SHP77 (cell line): Measurements from ENCODE around the gene XXYLT1.
"Not testable (repeated sequence)": the region's sequence is repeated elsewhere in the genome, so short reads cannot be mapped to it uniquely, and the experiment has no call there.

Source experiments
- DNase-seq, 2 experiments: peaks; one replicate each; lab custom pipeline; 2025; lab: John Stamatoyannopoulos, UW

XXYLT1 gene

GRCh38 chr3:195042743-195043606 is 228.0 kb downstream of the XXYLT1 start:
- DNase-seq = no peak

GRCh38 chr3:195041871-195042742 is 228.9 kb downstream of the XXYLT1 start:
- no peak for DNase-seq

DNA sequence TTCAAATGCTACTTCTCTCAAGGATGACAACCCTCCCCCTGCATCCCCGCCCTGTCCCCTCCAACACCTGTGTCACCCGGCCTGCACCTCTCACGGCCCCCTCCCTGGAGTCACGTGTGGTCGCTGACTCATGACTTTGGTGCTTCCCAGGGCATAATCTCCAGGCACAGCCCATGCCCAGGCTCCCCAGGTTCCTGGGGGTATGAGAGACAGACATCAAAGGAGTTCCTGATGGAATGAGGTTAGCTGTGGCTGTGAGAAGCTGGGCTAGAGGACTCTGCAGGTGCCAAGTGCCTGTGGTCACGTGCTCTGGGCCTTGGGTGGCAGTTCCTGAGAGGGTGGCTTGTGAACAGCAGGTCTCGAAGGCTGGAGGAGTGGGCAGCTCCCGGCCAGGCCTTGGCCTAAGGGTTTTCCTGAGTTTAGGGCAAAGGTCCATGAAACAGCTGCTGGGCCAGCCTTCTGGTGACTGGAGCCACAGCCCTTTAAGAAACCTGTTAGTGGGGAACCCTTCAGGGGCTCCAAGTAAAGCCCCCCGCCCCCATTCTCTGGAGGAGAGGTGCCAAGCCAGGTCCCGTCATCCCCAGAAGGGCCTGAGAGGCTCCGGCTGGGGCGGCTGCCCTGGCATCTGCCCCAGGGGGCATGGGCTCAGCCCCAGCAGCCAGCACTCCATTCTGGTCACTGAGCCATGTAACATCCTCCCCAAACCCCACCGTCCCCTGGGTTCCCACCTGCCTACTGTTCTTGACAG is 230.0 kb downstream of the XXYLT1 start:
- no peak for DNase-seq

DNA sequence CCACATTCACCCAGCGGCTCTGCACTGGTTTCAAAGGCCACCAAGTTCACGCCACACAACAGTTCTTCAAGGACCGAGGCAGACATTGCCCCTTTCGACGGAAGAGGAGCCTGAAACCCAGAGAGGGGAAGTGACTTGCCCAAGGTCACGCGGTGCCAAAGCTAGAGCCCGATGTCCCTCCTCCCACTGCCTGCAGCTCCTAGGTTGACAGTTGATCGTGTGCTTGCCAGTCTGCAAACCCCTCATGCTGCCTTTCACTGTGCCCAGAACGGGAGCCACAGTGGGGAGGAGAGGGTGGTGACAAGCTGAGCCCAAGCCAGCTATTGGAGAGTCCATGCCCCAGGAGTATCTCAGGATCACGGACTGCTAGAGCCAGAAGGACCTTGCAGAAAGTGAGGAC is 230.9 kb downstream of the XXYLT1 start:
- no peak for DNase-seq

GRCh38 chr3:195039180-195039843 is 231.6 kb downstream of the XXYLT1 start:
- DNase-seq = no peak

DNA sequence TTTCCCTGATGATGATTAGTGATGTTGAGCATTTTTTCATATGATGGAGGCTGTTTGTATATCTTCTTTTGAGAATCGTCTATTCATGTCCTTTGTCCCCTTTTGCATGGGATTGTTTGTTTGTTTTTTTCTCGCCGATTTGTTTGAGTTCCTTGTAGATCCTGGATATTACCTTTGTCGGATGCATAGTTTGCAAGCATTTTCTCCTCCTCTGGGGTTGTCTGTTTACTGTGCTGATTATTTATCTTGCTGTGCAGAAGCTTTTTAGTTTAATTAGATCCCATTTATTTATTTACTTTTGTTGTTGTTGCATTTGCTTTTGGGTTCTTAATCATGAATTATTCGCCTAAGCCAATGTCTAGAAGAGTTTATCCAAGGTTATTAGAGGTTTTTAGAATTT is 232.8 kb downstream of the XXYLT1 start:
- no peak for DNase-seq

DNA sequence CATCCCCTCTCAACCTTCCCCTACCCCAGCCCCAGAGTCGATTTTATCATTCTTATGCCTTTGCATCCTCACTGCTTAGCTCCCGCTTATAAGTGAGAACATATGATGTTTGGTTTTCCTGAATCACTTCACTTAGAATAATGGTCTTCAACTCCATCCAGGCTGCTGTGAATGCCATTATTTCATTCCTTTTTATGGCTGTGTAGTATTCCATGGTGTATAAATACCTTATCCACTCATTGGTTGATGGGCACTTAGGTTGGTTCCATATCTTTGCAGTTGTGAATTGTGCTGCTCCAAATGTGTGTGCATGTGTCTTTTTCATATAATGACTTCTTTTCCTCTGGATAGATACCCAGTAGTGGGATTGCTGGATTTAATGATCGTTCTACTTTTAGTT is 233.4 kb downstream of the XXYLT1 start:
- not testable (repeated sequence) for DNase-seq

- DNase-seq = no peak
Observed at GRCh38 chr3:195036974-195037373, 234.0 kb downstream of the XXYLT1 start.

DNA sequence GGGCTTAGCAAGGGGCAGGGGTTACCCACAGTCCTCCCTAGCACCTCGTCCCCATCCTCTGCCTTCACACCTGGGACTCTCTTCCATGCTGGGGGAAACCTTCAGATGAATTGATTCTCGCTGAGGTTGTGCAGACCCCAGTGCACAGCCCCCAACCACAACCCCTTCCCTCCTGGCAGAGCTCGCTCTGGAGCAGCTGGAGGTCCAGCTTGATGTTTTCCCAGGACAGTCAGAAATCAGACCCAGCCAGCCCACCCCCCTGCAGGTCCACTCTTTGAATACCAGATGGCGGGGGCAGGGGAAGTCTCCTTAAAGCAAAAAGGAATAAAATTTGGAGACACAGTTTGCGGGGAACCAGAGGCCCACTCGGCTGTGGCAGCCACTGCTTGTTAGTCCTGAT is 234.4 kb downstream of the XXYLT1 start:
- no peak for DNase-seq

- no peak for DNase-seq
Observed at GRCh38 chr3:195036203-195036505, 234.8 kb downstream of the XXYLT1 start.

GRCh38 chr3:195035345-195036202 is 235.4 kb downstream of the XXYLT1 start:
- no peak for DNase-seq

DNA sequence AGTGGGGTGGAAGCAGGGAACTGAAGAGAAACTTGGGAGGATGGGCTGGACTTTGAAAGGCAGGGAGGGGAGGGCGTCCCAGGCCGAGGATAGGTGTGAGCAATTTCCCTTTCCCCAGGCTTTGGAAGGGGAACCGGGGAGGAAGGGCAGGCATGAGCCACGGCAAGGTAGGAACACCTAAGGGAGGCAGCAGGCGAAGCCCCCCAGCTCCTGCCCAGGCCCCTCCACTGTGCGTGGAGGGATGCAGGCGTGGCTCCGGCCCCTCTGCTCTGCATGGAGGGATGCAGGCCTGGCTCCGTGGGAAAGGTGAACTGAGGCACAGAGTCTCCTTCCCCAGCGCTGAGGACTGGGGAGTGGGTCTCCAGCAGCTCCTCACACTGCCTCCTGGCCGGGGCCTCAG is 236.4 kb downstream of the XXYLT1 start:
- no peak for DNase-seq

- DNase-seq = no peak
Observed at GRCh38 chr3:195034101-195034500, 236.9 kb downstream of the XXYLT1 start.

- peak in 1 of 2 experiments; percentile 20 for DNase-seq
Observed at GRCh38 chr3:195033531-195034091, 237.3 kb downstream of the XXYLT1 start.

DNA sequence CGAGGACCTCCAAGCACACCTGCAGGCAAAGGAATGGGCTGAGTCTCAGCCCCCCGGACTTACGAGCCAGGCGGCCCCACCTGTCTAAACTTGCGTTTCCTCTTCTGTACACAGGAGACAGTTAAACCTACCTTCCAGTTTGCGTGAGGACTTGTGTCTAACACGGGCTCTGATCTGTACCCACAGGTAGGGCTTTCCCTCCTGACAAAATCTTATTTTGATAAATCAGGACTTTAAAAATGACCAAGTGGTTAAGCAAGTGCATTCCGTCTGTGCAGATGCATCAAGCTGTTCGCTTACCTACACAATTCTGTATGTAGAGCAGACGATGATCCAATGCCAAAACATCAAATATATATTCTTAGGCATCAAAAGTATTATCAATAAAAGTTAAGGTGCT is 238.0 kb downstream of the XXYLT1 start:
- no peak for DNase-seq

DNA sequence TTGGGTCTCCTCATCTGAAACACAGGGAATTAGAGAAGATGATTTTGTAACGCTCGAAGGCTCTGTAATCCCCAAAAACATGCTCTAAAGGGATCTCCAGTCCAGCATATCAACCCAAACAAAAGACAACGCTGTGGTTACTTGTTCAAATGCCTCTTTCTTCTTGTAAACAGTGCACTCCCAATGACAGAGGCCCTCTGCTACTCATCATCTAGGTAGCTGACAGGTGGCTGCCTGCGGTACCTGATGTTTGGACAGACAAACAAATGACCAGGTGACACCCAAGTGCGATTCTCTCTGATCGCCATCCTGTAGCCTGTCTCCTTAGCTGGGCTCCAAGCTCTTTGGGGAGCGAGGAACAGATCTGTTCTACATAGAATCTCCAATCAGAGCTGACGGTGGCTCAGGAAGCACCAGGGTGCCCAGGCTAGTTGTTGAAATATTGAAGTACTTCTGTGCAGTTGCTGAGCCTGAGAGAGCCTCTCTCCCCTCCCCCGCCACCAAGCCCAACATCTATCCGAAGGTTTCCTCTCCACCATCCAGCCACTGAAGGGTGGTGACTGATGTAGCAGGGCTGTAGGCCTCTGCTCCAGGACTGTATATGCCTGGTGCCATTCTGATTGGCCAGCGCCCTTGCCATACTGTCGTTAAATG is 238.7 kb downstream of the XXYLT1 start:
- DNase-seq = no peak

GRCh38 chr3:195031574-195032003 is 239.4 kb downstream of the XXYLT1 start:
- DNase-seq = no peak

DNA sequence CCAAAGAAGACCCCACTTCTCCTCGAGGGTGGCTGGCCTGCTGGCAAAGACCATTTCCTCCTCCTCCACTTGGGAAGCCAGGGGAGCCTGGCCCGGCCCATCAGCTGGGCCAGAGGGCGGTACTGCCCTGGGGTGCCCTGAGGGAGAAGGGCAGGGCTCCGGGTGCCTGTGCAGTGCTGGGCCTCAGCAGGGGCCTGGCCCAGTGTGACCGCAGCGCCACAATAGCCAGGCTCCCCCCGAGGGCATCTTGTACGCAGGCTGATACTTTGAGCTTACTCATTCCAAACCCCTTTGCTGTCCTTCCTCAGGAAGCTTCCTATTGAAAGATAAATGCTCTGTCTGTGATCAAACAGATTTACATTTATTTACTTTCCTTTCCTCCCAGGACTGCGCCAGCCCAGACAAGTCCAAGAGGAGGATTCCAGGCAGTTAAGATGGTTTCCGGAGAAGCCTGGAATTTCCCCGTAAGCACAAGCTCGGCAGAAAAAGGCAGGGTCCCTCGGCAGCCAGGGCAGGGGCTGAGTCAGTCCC is 240.1 kb downstream of the XXYLT1 start:
- no peak for DNase-seq

DNA sequence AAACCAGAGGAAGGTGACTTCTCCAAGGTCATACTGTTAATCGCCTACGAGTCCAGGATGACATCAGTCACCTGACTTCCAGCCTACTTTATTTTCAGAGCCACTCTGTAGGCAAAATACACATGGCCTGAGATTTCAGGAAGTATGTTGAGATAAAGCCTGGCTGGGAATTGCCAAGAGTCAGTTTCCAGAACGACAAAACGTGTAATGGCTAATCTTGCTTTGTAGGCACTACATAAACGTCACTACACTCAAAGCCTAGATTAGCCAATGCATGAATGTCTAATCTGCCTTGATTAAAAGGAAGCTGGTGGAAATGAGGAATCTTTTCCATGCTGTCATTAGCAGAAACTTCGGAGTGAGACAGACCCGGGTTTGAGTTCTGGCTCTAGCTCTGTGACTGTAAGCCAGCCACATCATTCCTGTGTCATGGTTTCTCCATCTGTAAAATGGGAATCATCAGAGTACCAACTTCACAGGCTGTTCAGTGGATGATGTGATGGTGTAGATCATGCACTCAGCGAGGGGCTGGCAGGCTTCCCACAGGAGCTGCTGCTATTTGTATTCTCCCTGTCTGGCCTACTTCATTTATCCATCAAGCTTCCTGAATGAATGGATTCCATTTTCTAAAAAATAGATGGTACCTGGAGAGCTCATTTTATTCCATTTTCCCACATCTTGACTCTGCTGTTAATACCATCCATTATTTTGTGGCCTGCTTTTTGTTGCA is 241.9 kb downstream of the XXYLT1 start:
- no peak for DNase-seq
